ENCODE measurements around the gene RTP5.
"Not testable (repeated sequence)": the region's sequence is repeated elsewhere in the genome, so short reads cannot be mapped to it uniquely, and the experiment has no call there.

RTP5 gene

GRCh38 chr2:241869087-241869961 lies at the start of gene RTP5:
Gene RTP5, plus strand, starts transcription at chr2:241869729. Its CDS starts 28 bp downstream, at chr2:241869757.
- DNase-seq (ENCODE audit: low spot score): no peak

- DNase-seq (ENCODE audit: low spot score): not testable (repeated sequence)
Measured at GRCh38 chr2:241819947-241820624, 49.4 kb upstream of the RTP5 start.

GRCh38 chr2:241820625-241821384 lies 48.7 kb upstream of the RTP5 start:
- no peak for DNase-seq (ENCODE audit: low spot score)

GRCh38 chr2:241821460-241822263 lies 47.9 kb upstream of the RTP5 start:
- DNase-seq (ENCODE audit: low spot score): no peak

- DNase-seq (ENCODE audit: low spot score): no peak
Measured at GRCh38 chr2:241822264-241822623, 47.3 kb upstream of the RTP5 start.

DNA sequence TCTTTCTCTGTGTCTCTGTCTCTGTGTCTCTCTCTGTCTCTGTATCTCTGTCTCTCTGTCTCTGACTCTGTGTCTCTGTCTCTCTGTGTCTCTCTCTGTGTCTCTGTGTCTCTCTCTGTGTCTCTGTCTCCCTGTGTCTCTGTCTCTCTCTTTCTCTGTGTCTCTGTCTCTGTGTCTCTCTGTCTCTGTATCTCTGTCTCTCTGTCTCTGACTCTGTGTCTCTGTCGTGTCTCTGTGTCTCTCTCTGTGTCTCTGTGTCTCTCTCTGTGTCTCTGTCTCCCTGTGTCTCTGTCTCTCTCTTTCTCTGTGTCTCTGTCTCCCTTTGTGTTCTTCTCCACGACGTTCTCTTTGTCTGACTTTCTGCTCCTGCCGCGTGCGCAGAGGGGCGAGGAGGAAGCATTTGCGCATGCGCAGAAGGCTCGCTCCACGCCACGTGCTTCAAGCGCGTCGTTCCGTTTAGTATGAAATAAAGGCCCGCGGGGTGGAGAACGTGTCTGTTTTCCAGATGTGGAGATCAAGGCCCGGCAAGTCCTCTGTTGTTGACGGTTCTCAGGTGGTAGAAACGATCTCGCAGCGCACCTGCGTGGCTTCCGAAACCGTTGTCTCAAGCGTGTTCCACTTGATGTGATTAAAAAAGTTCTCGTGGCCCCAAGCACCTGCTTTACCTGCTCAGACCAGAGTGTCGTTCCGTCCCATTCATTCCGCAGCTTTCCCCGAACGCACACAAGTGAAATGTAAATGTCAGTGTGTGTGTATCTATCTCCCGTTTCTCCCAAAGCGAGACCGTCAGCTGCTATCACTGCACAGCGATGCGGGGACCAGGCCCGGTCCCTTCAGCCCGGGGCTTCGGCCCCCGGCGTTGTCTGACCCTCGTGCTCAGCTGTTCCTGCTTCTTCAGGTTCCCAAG lies 45.7 kb upstream of the RTP5 start:
- not testable (repeated sequence) for DNase-seq (ENCODE audit: low spot score)

DNA sequence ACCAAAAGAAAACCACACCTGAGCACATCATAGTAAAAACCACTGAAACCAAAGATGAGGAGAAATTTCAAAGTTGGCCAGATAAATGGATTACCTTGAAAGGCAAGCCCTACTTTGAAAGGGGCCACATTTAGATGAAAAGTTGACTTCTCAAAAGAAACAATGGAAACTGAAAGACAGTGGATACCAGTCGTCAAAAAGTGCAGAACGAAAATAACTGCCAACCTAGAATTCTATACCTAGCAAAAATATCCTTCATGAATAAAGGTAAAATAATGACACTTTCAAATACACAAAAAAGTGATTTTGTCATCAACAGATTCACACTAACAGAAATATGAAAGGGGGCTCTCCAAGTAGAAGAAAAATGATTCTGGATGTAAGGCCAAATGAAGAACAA lies 42.1 kb upstream of the RTP5 start:
- no peak for DNase-seq (ENCODE audit: low spot score)

- no peak for DNase-seq (ENCODE audit: low spot score)
Measured at GRCh38 chr2:241833101-241833663, 36.3 kb upstream of the RTP5 start.

GRCh38 chr2:241833756-241834526 lies 35.6 kb upstream of the RTP5 start:
- not testable (repeated sequence) for DNase-seq (ENCODE audit: low spot score)

- no peak for DNase-seq (ENCODE audit: low spot score)
Measured at GRCh38 chr2:241834527-241835210, 34.9 kb upstream of the RTP5 start.

DNA sequence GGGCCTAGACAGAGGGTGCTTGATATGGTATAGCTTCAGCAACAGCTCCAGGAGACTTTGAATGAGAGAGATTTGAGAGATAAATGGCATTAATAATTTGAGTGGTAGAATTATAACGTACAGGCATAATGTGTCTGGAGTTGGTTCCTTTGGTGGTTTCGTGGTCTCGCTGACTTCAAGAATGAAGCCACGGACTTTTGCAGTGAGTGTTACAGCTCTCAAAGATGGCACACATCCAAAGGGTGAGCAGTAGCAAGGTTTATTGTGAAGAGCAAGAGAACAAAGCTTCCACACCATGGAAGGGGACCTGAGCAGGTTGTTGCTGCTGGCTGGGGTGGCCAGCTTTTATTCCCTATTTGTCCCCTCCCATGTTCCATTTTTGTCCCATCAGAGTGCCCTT lies 33.9 kb upstream of the RTP5 start:
- DNase-seq (ENCODE audit: low spot score): no peak

DNA sequence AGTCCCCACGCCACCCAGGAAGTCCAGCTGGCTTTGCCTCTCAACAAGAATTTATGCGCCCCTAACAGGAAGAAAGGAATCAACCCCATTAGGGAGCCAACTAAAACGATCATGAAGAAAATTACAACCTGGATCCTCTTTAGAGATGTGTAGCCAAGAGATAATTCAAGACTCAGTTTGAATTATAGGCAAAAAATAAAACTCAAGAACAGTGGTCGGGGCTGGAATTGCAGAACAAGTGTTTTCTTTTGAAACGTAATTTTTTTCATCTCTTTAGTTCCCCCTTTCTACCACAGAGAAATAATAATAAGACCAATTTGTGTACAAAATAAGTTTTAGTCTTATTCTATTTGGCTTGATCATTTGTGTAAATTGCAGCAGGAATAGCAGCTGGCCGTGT lies 33.2 kb upstream of the RTP5 start:
- DNase-seq (ENCODE audit: low spot score): no peak

DNA sequence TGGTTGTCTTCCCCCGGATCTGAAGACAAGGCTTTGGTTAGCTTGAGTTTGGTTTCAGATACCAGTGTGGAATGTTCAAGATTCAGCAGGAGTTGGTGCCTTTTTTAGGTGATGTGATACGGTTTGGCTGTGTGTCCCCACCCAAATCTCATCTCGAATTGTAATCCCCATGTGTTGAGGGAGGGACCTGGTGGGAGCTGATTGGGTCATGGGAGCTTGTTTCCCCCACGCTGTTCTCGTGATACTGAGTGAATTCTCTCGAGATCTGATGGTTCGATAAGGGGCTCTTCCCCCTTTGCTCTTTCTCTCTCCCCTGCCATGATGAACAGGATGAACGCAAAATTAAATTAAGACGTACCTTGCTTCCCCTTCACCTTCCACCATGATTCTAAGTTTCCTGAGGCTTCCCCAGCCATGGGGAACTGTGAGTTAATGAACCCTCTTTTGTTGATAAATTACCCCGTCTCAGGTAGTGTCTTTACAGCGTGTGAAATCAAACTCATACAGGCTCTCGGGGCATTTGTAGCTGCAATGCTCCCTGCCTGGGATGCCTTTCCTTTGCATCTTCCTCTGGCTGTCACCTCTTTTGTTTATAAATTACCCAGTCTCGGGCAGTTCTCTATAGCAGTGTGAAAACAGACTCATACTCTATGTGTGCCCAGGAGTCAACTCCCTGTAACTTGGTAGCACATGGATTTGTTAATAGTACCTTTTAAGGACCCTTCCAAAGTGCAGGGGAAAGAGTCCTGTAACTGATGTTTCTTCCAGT lies 32.1 kb upstream of the RTP5 start:
- DNase-seq (ENCODE audit: low spot score): no peak

GRCh38 chr2:241841181-241842066 lies 28.1 kb upstream of the RTP5 start:
- no peak for DNase-seq (ENCODE audit: low spot score)

DNA sequence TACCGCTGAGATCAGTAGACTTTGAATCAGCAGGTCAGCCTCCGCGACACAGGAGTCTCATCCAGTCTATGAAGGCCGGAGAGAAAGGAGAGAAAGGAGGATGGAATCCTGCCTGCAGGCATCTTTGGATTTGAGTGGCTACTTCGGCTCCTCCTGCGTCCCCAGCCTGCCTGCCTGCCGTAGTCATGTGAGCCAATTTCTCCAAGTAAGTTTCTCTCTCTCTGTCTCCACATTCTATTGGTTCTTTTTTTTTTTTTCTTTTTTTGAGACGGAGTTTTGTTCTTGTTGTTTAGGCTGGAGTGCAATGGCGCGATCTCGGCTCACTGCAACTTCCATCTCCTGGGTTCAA lies 27.5 kb upstream of the RTP5 start:
- DNase-seq (ENCODE audit: low spot score): no peak

GRCh38 chr2:241842620-241843211 lies 26.8 kb upstream of the RTP5 start:
- no peak for DNase-seq (ENCODE audit: low spot score)
